K562 (cell line): ENCODE results near the gene PUS3. TPM values are rescaled to one million over a fixed set of nuclear protein-coding genes. Genes with fewer than 3 reads are reported as not detected.

Source experiments
- ATAC-seq: fragments of 200-7000 bp; cut with Tn5 transposase; 3 replicates; pipeline ENCODE4 v1.9.1; 2020; ENCODE audit warnings: moderate library complexity
- BruUV-seq: library from RNA; stranded (reverse); fragments of 400-500 nt; replicated peaks from 2 replicates; lab custom pipeline; 2021; lab: Mats Ljungman, UMichigan
- CTCF ChIA-PET: fragments of 300-600 bp; formaldehyde crosslinking; extraction: SDS; loops from one replicate; lab custom pipeline; 2021; ENCODE audit warnings: low intra/inter-chr PET ratio; lab: Yijun Ruan, JAX
- POLR2A ChIA-PET: fragments of 300-600, 350-650 bp; sonication (Branson Sonifier 250); formaldehyde crosslinking; extraction: SDS; loops from one replicate; lab custom pipeline; 2021; ENCODE audit warnings: antibody characterized with exemption, inconsistent platforms; lab: Yijun Ruan, JAX
- DNase-seq, 4 experiments: peaks; one replicate each; pipeline versions ENCODE4 v3.0.0 to v3.0.0-alpha.2; 2011 to 2018; ENCODE audit warnings: low spot score in 3 of 4, mixed read lengths in 3 of 4; ENCODE audit errors: extremely low read depth in 1 of 4
- FAIRE-seq: peaks from 2 replicates; lab custom pipeline; 2011; peaks lifted over from hg19 to GRCh38; lab: Jason Lieb, UNC
- H2AFZ ChIP-seq: 2 replicates; pipeline ENCODE4 v1.6.0; 2011; ENCODE audit warnings: low read depth, low read length, control low read depth, inconsistent platforms
- H3K27ac ChIP-seq: fragments of 200-600 bp; 3 replicates; pipeline ENCODE4 v1.8.0; 2011; ENCODE audit warnings: low read depth, mild to moderate bottlenecking, control low read depth, inconsistent platforms, low read length, moderate library complexity, mixed read lengths; ENCODE audit errors: extremely low read depth
- H3K27me3 ChIP-seq, 2 experiments: fragments of 300-600 bp in 1 of 2; 2 replicates in 1 of 2; 3 replicates in 1 of 2; pipeline versions ENCODE4 v1.6.0 to v1.8.0; 2011; ENCODE audit warnings: inconsistent platforms in 2 of 2, low read length in 2 of 2, mild to moderate bottlenecking in 1 of 2, mixed read lengths in 1 of 2, moderate library complexity in 1 of 2; ENCODE audit not compliant: control insufficient read depth in 2 of 2, insufficient read depth in 2 of 2
- H3K36me3 ChIP-seq: fragments of 300-600 bp; 3 replicates; pipeline ENCODE4 v1.8.0; 2011; ENCODE audit warnings: mild to moderate bottlenecking, low read length, inconsistent platforms; ENCODE audit not compliant: control insufficient read depth, insufficient read depth
- H3K4me1 ChIP-seq, 2 experiments: fragments of 200-600 bp in 1 of 2; replicated peaks in 1 of 2; 2 replicates in 1 of 2; 3 replicates in 1 of 2; pipeline versions ENCODE4 v1.5.1 to v1.8.0; 2011; ENCODE audit warnings: inconsistent platforms in 2 of 2, low read length in 2 of 2, mild to moderate bottlenecking in 1 of 2, mixed read lengths in 1 of 2, moderate library complexity in 1 of 2; ENCODE audit not compliant: control insufficient read depth in 2 of 2, insufficient read depth in 2 of 2
- H3K4me2 ChIP-seq: 2 replicates; pipeline ENCODE4 v1.6.1; 2011; ENCODE audit warnings: low read length, control low read depth, inconsistent platforms, mixed read lengths; ENCODE audit not compliant: insufficient read depth
- H3K4me3 ChIP-seq: fragments of 200-600 bp; sonication (generic), shearing (Covaris generic); 2 replicates; pipeline ENCODE4 v1.5.1; 2016; ENCODE audit warnings: control low read depth, inconsistent platforms
- H3K79me2 ChIP-seq: fragments of 200-600 bp; 3 replicates; pipeline ENCODE4 v1.8.0; 2011; ENCODE audit warnings: low read length, inconsistent platforms; ENCODE audit not compliant: control insufficient read depth, insufficient read depth
- H3K9ac ChIP-seq, 2 experiments: 2 replicates each; pipeline versions ENCODE4 v1.6.0 to v1.6.1; 2011; ENCODE audit warnings: low read depth in 2 of 2, low read length in 2 of 2, control low read depth in 1 of 2, inconsistent platforms in 1 of 2, mild to moderate bottlenecking in 1 of 2, mixed read lengths in 1 of 2; ENCODE audit not compliant: insufficient read depth in 1 of 2
- H3K9me1 ChIP-seq: one replicate; pipeline ENCODE4 v1.6.0; 2011; ENCODE audit warnings: inconsistent platforms, mild to moderate bottlenecking, low read length, moderate library complexity; ENCODE audit not compliant: control insufficient read depth, insufficient read depth
- H3K9me3 ChIP-seq: replicated peaks from 2 replicates; pipeline ENCODE4 v1.5.1; 2011; ENCODE audit warnings: low read depth, low read length, inconsistent platforms; ENCODE audit not compliant: control insufficient read depth, insufficient read depth
- H4K20me1 ChIP-seq: replicated peaks from 2 replicates; pipeline ENCODE4 v1.6.1; 2011; ENCODE audit warnings: low read length, inconsistent platforms, mixed read lengths; ENCODE audit not compliant: control insufficient read depth, insufficient read depth
- C11orf30 ChIP-seq: fragments of 450-650 bp; IDR thresholded peaks from 2 replicates; pipeline ENCODE4 v1.6.1; 2016; ENCODE audit warnings: low read depth, mild to moderate bottlenecking
- EP400 ChIP-seq: fragments of 450-650 bp; IDR thresholded peaks from 2 replicates; pipeline ENCODE4 v1.6.1; 2017; ENCODE audit warnings: antibody characterized with exemption, mild to moderate bottlenecking, moderate library complexity
- FOXJ3 ChIP-seq: sonication (generic); formaldehyde crosslinking; IDR thresholded peaks from 2 replicates; pipeline ENCODE4 v1.4.0; 2020; ENCODE audit warnings: mild to moderate bottlenecking, missing genetic modification reagents
- FOXK2 ChIP-seq, 2 experiments: fragments of 450-650 bp; IDR thresholded peaks in 1 of 2; conservative IDR thresholded peaks in 1 of 2; 2 replicates each; pipeline ENCODE4 v1.6.1; 2016; ENCODE audit warnings: low read depth in 2 of 2, mild to moderate bottlenecking in 1 of 2
- MAFK ChIP-seq: IDR thresholded peaks from 2 replicates; pipeline ENCODE4 v1.6.1; 2011; ENCODE audit warnings: low read length, improper control_type of control experiment
- NCOR1 ChIP-seq: fragments of 450-650 bp; IDR thresholded peaks from 2 replicates; pipeline ENCODE4 v1.6.1; 2016; ENCODE audit warnings: mild to moderate bottlenecking, moderate library complexity
- NFE2 ChIP-seq: IDR thresholded peaks from 2 replicates; pipeline ENCODE4 v1.6.1; 2014; ENCODE audit warnings: antibody characterized with exemption, low read depth
- NFE2L1 ChIP-seq: fragments of 450-650 bp; IDR thresholded peaks from 2 replicates; pipeline ENCODE4 v1.6.1; 2016; ENCODE audit warnings: missing genetic modification characterization, low read depth, mild to moderate bottlenecking, missing compliant biosample characterization, moderate library complexity, borderline replicate concordance
- TAF7 ChIP-seq: fragments of 450-650 bp; IDR thresholded peaks from 2 replicates; pipeline ENCODE4 v1.6.1; 2016; ENCODE audit warnings: missing genetic modification characterization, missing compliant biosample characterization
- ZNF311 ChIP-seq: fragments of 250-450 bp; sonication (Bioruptor Pico); IDR thresholded peaks from 2 replicates; pipeline ENCODE4 v1.4.0; 2020; ENCODE audit warnings: mild to moderate bottlenecking, moderate library complexity
- ZNF398 ChIP-seq: fragments of 250-450 bp; sonication (Bioruptor Pico); IDR thresholded peaks from 2 replicates; pipeline ENCODE4 v1.8.0; 2021; ENCODE audit warnings: moderate library complexity, mild to moderate bottlenecking, inconsistent platforms
- ZNF592 ChIP-seq: fragments of 450-650 bp; IDR thresholded peaks from 2 replicates; pipeline ENCODE4 v1.6.1; 2017; ENCODE audit warnings: antibody characterized with exemption, mild to moderate bottlenecking
- WGBS: fragments of 100-300 bp; shearing (Covaris generic); methylation state at CpG from one replicate; pipeline ENCODE4 v1.1.6; 2016; ENCODE audit warnings: low coverage, mixed read lengths; ENCODE audit not compliant: insufficient coverage; ENCODE audit errors: missing lambda C conversion rate; 5-methylcytosine and 5-hydroxymethylcytosine counted together
- in situ Hi-C: fragments of 300-500 bp; cut with MboI; formaldehyde crosslinking; loops from 4 replicates; pipeline ENCODE4 v1.15.0; 2018; ENCODE audit warnings: inconsistent platforms, mixed read lengths
- intact Hi-C: fragments of 100-400 bp; cut with micrococcal nuclease; formaldehyde crosslinking; loops from 2 replicates; pipeline ENCODE4 v1.14.2; 2022
- polyA plus RNA-seq, 8 experiments: library from polyadenylated mRNA; depleted of rRNA in 4 of 8; stranded (reverse) in 5 of 8; unstranded in 3 of 8; fragments of >200 nt; fragmentation: Nextera tagmentation in 2 of 8; fragmentation: Illumina TruSeq in 1 of 8; extraction: Ambion mirVana in 2 of 8; extraction: Trizol in 1 of 8; gene quantifications; 2 replicates each; pipeline versions ENCODE4 v1.2.1 to v1.2.3, GENCODE V29; 2011 to 2014; ENCODE audit warnings: inconsistent platforms in 1 of 8, missing spikeins in 1 of 8
- total RNA-seq, 7 experiments: library from RNA; depleted of rRNA in 6 of 7; stranded (reverse); fragments of >200 nt in 6 of 7; fragmentation: Illumina TruSeq in 2 of 7; extraction: Trizol in 2 of 7; gene quantifications; 2 replicates each; pipeline versions ENCODE4 v1.2.1 to v1.2.3, GENCODE V29; 2011 to 2021; ENCODE audit warnings: low replicate concordance in 1 of 7

Gene PUS3
- total and polyA plus RNA-seq, 9 of the 15 experiments (the other 6 are each of a cell fraction or from before 2014, with no cell fraction given), result 16.5 to 49.2 (median 35.9) TPM

GRCh38 chr11:125892071-125892470, 10.9 kb downstream of the PUS3 start (continued):
- TF ChIP-seq NFE2, result no peak
- no peak for TF ChIP-seq TAF7
- TF ChIP-seq FOXJ3, result no peak
- TF ChIP-seq, all 486 proteins: peak for 0

- intact Hi-C loops (no loop called here), in situ Hi-C loops (loop anchor here (25.0 kb wide), 1 partner anchor 928 kb away; the partner anchor contains the start of gene CCDC15)
- FAIRE-seq (peak; percentile 88), DNase-seq (peak in 2 of 4 experiments; percentile 48 to 66), ATAC-seq (peak; percentile 27)
- Histone ChIP-seq H3K27ac (peak overlapping the region; percentile 66), H3K36me3 (peaks cover 32% of the 10 kb centered on the region), H3K4me2 (peak overlapping the region; percentile 47; the same call in 1 of the 2 replicates), H3K79me2 (0 out of 3 replicates have a peak, but pooled peaks cover 2% of the 10 kb centered on the region), H3K4me1 (peaks cover 10 to 31% of the 10 kb centered on the region in 2 experiments), H3K9me3 (no peaks in the 10 kb centered on the region), H3K27me3 (no peaks in the 10 kb centered on the region), H3K9ac (peak overlapping the region in 1 of 2 experiments; percentile 39; a peak in 1 of 4 replicates), H3K4me3 (no peak overlapping the region), H3K9me1 (no peaks in the 10 kb centered on the region), H2AFZ (peak overlapping the region; percentile 62; the same call in 1 of the 2 replicates), H4K20me1 (no peaks in the 10 kb centered on the region)
- ChIA-PET CTCF (no interaction called here), POLR2A (interaction anchor here (0.9 to 1.0 kb wide), 2 partner anchors 9 to 12 kb away, joined by 3 to 4 read pairs; partner anchors contain the start of gene PUS3)
- WGBS, result 3% methylated on average over 3 of the region's 3 CpGs
- BruUV-seq, result TSS peak; percentile 23
- peak; percentile 38; the same call in 1 of the 2 replicates for TF ChIP-seq NFE2L1 (tag)
- TF ChIP-seq FOXK2 (conservative IDR thresholded peaks at IDR 0.05 in 1 of 2, IDR thresholded peaks at IDR 0.05 in 1 of 2; ENCODE audit: low read depth in 2 of 2), result peak in 1 of 2 experiments; percentile 61; a peak in 1 of 4 replicates
- peak; percentile 89 for TF ChIP-seq C11orf30
- TF ChIP-seq ZNF398, result no peak
- 0 out of 2 replicates have a peak, but pooled peaks have one; percentile 18 for TF ChIP-seq NCOR1
- peak; percentile 67; the same call in 1 of the 2 replicates for TF ChIP-seq MAFK
- no peak for TF ChIP-seq ZNF311
- TF ChIP-seq EP400, result peak; percentile 23; the same call in 1 of the 2 replicates
- 0 out of 2 replicates have a peak, but pooled peaks have one; percentile 26 for TF ChIP-seq ZNF592
Measured at GRCh38 chr11:125890447-125891100, 12.4 kb downstream of the PUS3 start.
